Mammary epithelial cell (primary cell): ENCODE measurements around the gene GPER1.

ENCODE experiments used
- CTCF ChIP-seq, 2 donors: IDR thresholded peaks in 1 of 2; conservative IDR thresholded peaks in 1 of 2; 2 replicates each; pipeline ENCODE4 v1.5.1; 2011 to 2012; ENCODE audit warnings: inconsistent platforms in 2 of 2, low read length in 2 of 2, mild to moderate bottlenecking in 2 of 2, control low read depth in 1 of 2, low read depth in 1 of 2; ENCODE audit not compliant: insufficient read depth in 1 of 2; ENCODE audit errors: extremely low read depth in 1 of 2
- EZH2 ChIP-seq: IDR thresholded peaks from 2 replicates; pipeline ENCODE4 v1.6.1; 2012; ENCODE audit warnings: low read length, inconsistent platforms, borderline replicate concordance

DNA sequence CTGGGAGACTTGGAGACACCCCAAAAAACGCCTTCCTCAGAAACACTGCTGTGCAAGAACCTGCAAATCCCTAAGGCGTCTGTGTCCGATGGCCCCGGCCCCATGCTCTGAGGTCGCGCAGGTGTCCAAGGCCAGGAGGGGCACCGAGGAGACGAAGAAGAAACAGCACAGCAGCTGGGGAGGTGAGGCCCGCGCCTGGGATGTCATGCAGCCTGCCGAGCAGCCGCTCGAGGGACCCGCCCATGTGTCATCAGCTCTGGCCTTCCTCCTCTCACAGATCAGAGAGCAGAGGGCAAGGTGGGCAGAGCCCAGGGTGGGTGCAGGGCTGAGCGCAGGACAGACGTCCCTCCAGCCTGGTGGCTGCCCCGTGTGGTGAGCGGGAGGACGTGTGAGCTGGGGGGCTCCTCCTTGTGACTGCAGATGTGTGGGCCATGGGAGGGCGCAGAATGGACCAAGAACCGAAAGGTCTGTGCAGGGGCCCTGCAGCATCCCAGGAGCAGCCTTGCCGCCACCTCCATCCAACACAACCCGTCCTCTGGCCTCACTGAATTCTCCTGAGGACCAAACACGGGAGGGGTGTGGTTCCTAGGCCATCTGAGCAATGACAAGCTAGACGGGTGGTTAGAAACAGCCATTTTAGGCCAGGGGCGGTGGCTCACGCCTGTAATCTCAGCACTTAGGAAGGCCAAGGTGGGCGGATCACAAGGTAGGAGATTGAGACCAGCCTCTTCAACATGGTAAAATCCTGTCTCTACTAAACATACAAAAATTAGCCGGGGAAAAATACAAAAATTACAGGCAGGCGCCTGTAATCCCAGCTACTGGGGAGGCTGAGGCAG, 13.1 kb upstream of the GPER1 start:
- TF ChIP-seq CTCF (conservative IDR thresholded peaks at IDR 0.05 in 1 of 2, IDR thresholded peaks at IDR 0.05 in 1 of 2; ENCODE audit: extremely low read depth in 1 of 2, insufficient read depth in 1 of 2, low read depth in 1 of 2, low read length in 2 of 2): no peak
- TF ChIP-seq EZH2: no peak
